ENCODE results near the gene GOLGA8A. TPM values are rescaled to one million over a fixed set of nuclear protein-coding genes. Genes with fewer than 3 reads are reported as not detected.

Gene GOLGA8A, protein sequence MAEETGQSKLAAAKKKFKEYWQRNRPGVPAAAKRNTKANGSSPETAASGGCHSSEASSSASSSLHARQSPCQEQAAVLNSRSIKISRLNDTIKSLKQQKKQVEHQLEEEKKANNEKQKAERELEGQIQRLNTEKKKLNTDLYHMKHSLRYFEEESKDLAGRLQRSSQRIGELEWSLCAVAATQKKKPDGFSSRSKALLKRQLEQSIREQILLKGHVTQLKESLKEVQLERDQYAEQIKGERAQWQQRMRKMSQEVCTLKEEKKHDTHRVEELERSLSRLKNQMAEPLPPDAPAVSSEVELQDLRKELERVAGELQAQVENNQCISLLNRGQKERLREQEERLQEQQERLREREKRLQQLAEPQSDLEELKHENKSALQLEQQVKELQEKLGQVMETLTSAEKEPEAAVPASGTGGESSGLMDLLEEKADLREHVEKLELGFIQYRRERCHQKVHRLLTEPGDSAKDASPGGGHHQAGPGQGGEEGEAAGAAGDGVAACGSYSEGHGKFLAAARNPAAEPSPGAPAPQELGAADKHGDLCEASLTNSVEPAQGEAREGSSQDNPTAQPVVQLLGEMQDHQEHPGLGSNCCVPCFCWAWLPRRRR
- total RNA-seq (2022; extraction: Qiagen RNA extraction; ENCODE audit: low read depth) = 4.6 to 10.2 TPM (median 7.5 TPM) in 5 replicates

DNA sequence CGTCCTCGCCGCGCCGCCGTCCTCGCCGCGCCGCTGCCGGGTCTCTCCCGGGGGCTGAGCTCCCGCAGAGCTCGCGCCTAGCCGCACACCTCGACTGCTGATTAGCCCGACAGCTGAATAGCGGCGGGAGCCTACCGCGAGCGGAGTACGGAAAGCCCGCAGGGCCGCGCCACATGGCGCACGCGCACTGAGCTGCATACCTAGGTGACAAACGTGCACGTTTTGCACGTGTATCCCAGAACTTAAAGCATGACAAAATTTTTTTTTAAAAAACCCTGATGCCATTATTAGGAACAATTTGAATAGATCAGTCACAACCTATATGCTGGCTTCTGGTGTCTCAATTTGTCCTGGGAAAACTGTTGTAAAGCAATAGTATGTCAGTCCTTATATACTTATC lies at the start of gene GOLGA8A:
Gene GOLGA8A, minus strand, starts transcription at position 122 of the 400 bp plus-strand sequence. CDS start 48,117 bp downstream, outside the sequence.

Other genes starting within 250 kb of the GOLGA8A start
- gene KATNBL1, start 227.7 kb downstream of the GOLGA8A start, total RNA-seq (2022; extraction: Qiagen RNA extraction; ENCODE audit: low read depth) = 17.3 to 36.5 TPM (median 34.7 TPM) in 5 replicates
- gene EMC4, start 212.8 kb downstream of the GOLGA8A start, total RNA-seq (2022; extraction: Qiagen RNA extraction; ENCODE audit: low read depth) = 186 to 201 TPM (median 199 TPM) in 5 replicates
- 4.7 to 6.9 TPM (median 6.6 TPM) in 5 replicates for gene SLC12A6, start 100.0 kb downstream of the GOLGA8A start, total RNA-seq (2022; extraction: Qiagen RNA extraction; ENCODE audit: low read depth)
- gene NOP10, start 94.7 kb downstream of the GOLGA8A start, total RNA-seq (2022; extraction: Qiagen RNA extraction; ENCODE audit: low read depth) = 526 to 639 TPM (median 558 TPM) in 5 replicates
- not detected in 5 replicates for gene NUTM1, start 94.5 kb downstream of the GOLGA8A start, total RNA-seq (2022; extraction: Qiagen RNA extraction; ENCODE audit: low read depth)
- 42.3 to 64.1 TPM (median 56.1 TPM) in 5 replicates for gene LPCAT4, start 70.6 kb downstream of the GOLGA8A start, total RNA-seq (2022; extraction: Qiagen RNA extraction; ENCODE audit: low read depth)
- gene GOLGA8B, start 145.8 kb upstream of the GOLGA8A start, total RNA-seq (2022; extraction: Qiagen RNA extraction; ENCODE audit: low read depth) = 7.7 to 19.4 TPM (median 16.6 TPM) in 5 replicates